GM12873 (cell line): Measurements from ENCODE around the gene CHST14.

ENCODE experiments used
- CTCF ChIP-seq: IDR thresholded peaks from 2 replicates; pipeline ENCODE4 v1.5.1; 2012; ENCODE audit warnings: low read depth, mild to moderate bottlenecking, moderate library complexity, low read length, control low read depth; ENCODE audit not compliant: insufficient read depth; ENCODE audit errors: missing control alignments

CHST14 gene

GRCh38 chr15:40458495-40459371, 12.1 kb upstream of the CHST14 start:
- TF ChIP-seq CTCF, result no peak

GRCh38 chr15:40459391-40460015, 11.3 kb upstream of the CHST14 start:
- no peak for TF ChIP-seq CTCF

GRCh38 chr15:40460404-40460803, 10.4 kb upstream of the CHST14 start:
- TF ChIP-seq CTCF, result no peak

DNA sequence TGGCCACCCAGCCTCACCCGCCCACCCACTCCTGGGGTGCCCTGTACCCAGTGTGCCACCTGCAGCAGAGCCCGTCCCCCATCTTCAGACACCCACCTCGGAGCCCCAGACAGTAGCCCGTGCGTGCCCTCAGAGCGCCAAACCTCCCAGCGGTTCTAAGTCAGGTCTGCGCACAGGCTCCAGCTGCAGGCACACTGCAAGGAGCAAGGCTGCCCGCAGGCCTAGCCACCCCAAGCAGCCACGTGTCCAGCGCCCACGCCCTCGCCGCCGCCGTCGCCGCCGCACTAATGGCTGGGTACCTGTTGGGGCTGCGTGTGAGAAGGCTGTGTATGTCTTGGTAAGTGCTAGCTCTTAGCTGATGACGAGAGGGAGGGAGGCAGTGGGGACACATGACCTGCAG, 8.8 kb upstream of the CHST14 start:
- TF ChIP-seq CTCF, result no peak

- no peak for TF ChIP-seq CTCF
Observed at GRCh38 chr15:40463279-40463678, 7.5 kb upstream of the CHST14 start.

DNA sequence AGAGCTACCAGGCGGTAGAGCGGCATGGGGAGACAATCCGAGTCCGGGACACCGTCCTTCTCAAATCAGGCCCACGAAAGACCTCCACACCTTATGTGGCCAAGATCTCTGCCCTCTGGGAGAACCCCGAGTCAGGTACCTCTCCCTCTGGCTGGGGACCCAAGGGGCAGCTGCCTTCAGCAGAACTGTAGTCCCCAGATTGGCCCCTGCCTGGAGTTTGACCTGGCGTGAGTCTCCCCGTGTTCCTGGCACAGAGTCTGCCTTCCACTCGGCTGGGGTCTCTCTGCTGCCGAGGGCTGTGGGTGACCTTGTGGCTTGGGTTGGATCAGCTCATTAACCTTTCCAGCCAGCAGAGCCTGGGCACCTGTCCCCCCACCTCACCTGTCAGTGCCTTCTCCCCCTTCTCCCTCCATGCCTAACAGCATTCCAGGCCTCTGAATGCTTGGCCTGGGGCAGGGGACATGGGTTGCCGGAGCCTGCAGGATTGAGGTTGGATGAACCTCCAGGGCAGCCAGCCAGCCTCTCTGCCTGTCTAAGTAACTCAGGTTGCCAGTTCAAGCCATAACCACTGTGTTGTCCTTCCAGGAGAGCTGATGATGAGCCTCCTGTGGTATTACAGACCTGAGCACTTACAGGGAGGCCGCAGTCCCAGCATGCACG, 6.8 kb upstream of the CHST14 start:
- TF ChIP-seq CTCF, result no peak

- TF ChIP-seq CTCF, result no peak
Observed at GRCh38 chr15:40464595-40465185, 6.1 kb upstream of the CHST14 start.
